ENCODE measurements around the gene TPGS1. TPM values are rescaled to one million over a fixed set of nuclear protein-coding genes. Genes with fewer than 3 reads are reported as not detected.

The TPGS1 gene
- total RNA-seq, 6 experiments from 2014 or later, result 20.2 to 24.7 (median 21.1) TPM

DNA sequence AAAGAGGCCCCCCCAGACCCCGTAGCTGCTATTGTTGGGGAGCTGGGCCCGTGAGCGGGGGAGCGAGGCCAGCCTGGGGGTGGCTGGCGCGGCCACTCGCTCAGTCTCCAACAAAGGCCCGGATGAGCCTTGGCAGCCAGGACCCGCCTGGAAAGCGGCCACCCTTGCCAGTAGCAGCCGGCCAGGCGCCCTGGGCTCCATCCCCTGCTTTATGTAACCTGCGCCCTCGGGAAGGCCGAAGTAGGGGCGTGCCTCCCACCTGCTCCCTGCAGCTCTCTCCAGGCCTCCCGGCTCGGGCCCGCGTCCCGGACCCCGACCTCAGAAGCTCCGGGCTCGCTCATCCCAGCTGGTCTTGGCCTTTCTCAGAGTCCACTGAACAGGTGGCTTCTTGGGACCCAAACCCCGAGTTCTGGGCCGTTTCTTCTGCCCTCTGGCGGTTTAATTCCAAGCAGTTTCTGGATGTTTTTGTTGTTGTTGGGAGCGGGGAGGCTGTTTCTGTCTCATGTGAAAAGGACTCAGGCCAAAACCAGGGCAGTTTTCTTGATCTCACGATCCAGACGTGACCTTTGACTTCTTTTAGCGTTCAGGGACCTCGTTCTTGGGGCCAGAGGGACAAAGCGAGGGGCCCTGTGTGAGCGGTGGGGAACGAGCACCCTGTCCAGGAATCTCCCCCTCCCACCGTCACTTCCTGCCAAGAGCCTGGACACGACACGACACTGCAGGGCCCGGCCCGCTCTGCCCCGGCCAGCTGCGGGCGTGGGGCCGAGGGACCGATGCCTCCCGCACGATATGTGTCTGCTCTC lies 25.5 kb downstream of the TPGS1 start:
- peak; percentile 66 for DNase-seq
- TF ChIP-seq, protein P1, sequence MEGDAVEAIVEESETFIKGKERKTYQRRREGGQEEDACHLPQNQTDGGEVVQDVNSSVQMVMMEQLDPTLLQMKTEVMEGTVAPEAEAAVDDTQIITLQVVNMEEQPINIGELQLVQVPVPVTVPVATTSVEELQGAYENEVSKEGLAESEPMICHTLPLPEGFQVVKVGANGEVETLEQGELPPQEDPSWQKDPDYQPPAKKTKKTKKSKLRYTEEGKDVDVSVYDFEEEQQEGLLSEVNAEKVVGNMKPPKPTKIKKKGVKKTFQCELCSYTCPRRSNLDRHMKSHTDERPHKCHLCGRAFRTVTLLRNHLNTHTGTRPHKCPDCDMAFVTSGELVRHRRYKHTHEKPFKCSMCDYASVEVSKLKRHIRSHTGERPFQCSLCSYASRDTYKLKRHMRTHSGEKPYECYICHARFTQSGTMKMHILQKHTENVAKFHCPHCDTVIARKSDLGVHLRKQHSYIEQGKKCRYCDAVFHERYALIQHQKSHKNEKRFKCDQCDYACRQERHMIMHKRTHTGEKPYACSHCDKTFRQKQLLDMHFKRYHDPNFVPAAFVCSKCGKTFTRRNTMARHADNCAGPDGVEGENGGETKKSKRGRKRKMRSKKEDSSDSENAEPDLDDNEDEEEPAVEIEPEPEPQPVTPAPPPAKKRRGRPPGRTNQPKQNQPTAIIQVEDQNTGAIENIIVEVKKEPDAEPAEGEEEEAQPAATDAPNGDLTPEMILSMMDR (IDR thresholded peaks at IDR 0.05), result peak; percentile 77
- Mint-ChIP-seq H3K9me3 (no peaks in the 10 kb centered on the region), H3K4me1 (ENCODE audit: low read depth) (peaks cover 15% of the 10 kb centered on the region), H3K27me3 (ENCODE audit: insufficient read depth) (no peaks in the 10 kb centered on the region; the same call in 1 of the 2 replicates), H3K27ac (peak overlapping the region; percentile 88), H3K4me3 (peak overlapping the region; percentile 90), H3K36me3 (ENCODE audit: low read depth) (no peaks in the 10 kb centered on the region)

DNA sequence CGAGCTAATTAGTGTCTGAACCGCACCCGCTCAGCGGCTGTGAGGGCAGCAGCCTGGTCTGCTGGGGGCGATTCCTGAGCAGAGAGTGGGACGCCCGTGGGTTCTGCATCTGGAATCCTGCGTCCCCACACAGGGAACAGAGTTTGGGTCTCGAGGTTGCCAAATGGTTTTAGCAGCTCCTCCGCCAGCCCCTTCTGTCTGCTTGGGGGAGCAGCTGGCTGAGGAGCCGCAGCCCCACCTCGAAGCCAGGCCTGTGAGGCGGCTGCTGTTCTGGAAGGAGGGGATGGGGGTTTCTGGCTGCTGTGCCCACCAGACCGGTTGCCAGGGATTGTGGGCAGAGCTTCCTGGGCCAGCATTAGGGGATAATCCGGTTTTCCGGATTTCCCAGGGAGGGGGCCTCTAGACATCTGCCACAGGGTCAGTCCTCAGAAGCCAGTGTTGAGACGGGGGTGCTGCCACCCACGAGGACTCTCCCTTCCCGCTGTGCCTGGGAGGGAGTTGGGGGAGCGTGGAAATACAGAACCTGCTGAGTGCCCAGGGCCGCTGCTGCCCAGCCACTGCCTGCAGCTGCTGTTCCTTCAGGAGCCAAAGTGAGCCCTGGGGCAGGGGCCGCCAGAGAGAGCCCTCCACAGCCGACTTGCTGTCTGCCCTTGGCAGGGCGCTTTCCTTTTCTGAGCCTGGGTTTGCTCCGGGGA lies 26.2 kb downstream of the TPGS1 start:
- no peaks in the 10 kb centered on the region for H3K36me3 Mint-ChIP-seq (ENCODE audit: low read depth)
- no peaks in the 10 kb centered on the region; the same call in 1 of the 2 replicates for H3K27me3 Mint-ChIP-seq (ENCODE audit: insufficient read depth)
- H3K4me3 Mint-ChIP-seq, result peak overlapping the region; percentile 90
- TF ChIP-seq, protein P1 (IDR thresholded peaks at IDR 0.05), result no peak
- peak overlapping the region; percentile 88 for H3K27ac Mint-ChIP-seq
- no peak for DNase-seq
- peaks cover 15% of the 10 kb centered on the region for H3K4me1 Mint-ChIP-seq (ENCODE audit: low read depth)
- no peaks in the 10 kb centered on the region for H3K9me3 Mint-ChIP-seq

- no peak for DNase-seq
- Mint-ChIP-seq H3K27ac (peak overlapping the region; percentile 88), H3K4me1 (ENCODE audit: low read depth) (peaks cover 15% of the 10 kb centered on the region), H3K27me3 (ENCODE audit: insufficient read depth) (no peaks in the 10 kb centered on the region; the same call in 1 of the 2 replicates), H3K36me3 (ENCODE audit: low read depth) (no peaks in the 10 kb centered on the region), H3K4me3 (peak overlapping the region; percentile 90), H3K9me3 (no peaks in the 10 kb centered on the region)
- TF ChIP-seq, protein P1 (IDR thresholded peaks at IDR 0.05), result no peak; the same call in 1 of the 2 replicates
These were observed 26.8 kb downstream of the TPGS1 start for GRCh38 chr19:534088-534487.

DNA sequence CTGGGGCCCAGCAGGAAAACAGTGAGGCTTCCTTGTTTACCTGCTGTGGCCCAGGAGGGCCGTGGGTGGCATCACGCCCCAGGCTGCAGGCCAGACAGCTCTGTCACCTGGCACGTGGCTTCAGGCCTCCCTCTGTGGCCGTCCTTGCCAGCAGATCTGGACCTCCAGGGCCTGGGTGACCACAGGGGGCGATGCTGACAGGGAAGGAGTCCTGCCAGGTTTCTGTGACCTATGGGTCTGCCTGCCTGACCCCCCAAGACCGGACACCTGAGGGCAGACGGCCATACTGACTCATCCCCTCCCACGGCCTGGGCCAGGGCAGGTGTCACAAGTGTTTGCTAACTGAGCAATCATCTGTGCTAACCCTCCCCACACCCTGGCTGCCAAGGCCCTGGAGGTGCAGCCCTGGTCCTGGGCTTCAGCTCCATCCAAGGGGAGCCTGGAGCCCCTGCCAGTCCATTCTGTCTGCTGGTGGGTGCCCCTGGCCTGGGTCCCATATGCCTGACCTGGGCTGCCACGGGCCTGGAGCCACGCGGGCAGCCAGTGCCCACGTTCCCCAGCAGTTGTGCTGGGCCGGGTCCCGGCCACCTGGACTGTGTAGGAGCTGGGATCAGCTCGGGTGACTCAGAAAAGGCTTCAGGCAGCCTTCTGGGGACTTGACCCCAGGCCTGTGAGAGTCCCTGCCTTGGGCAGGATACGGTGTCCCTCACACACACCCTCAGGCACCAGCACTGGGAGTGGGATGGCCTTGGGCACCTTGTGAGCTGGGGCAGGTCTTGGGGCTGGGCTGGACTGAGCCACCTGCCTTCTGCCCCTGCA lies 27.9 kb downstream of the TPGS1 start:
- peak overlapping the region; percentile 32; the same call in 1 of the 2 replicates for H3K4me3 Mint-ChIP-seq
- H3K36me3 Mint-ChIP-seq (ENCODE audit: low read depth), result no peaks in the 10 kb centered on the region
- DNase-seq, result no peak
- no peaks in the 10 kb centered on the region for H3K9me3 Mint-ChIP-seq
- TF ChIP-seq, protein P1 (IDR thresholded peaks at IDR 0.05), result peak; percentile 46
- H3K27ac Mint-ChIP-seq, result peak overlapping the region; percentile 33; the same call in 1 of the 2 replicates
- peaks cover 15% of the 10 kb centered on the region for H3K4me1 Mint-ChIP-seq (ENCODE audit: low read depth)
- H3K27me3 Mint-ChIP-seq (ENCODE audit: insufficient read depth), result no peaks in the 10 kb centered on the region; the same call in 1 of the 2 replicates

Data from HFFc6 (cell line).